ENCODE results near the gene AGA.

- TF ChIP-seq REST (IDR thresholded peaks at IDR 0.05; ENCODE audit: insufficient read depth in 1 of 2, low read depth in 2 of 2, low read length in 2 of 2) (peak in 1 of 2 experiments; percentile 62; a peak in 1 of 4 replicates), SIN3A (IDR thresholded peaks at IDR 0.05; ENCODE audit: borderline replicate concordance, insufficient read depth, low read length) (no peak), POLR2AphosphoS5 (IDR thresholded peaks at IDR 0.05; ENCODE audit: low read depth, low read length) (peak; percentile 99), TAF1 (IDR thresholded peaks at IDR 0.05; ENCODE audit: borderline replicate concordance, insufficient read depth, low read length) (peak; percentile 60; the same call in 1 of the 2 replicates), FOXP2 (optimal IDR thresholded peaks at IDR 0.05; ENCODE audit: borderline replicate concordance, extremely low read depth, extremely low read length, insufficient read depth) (peak; percentile 62)
These were observed at the start of gene AGA for GRCh38 chr4:177441803-177442622.

Measured in PFSK-1 (cell line).